Right atrium auricular region (tissue), 2 donors: Measurements from ENCODE around the gene NEU4. TPM values are rescaled to one million over a fixed set of nuclear protein-coding genes. Genes with fewer than 3 reads are reported as not detected.
A peak's percentile ranks its signal among the peaks of the same experiment; 100 is the strongest.

Experiments used
- DNase-seq: peaks from one replicate; pipeline ENCODE4 v3.0.0-alpha.2; 2019; ENCODE audit warnings: low spot score
- H3K27ac ChIP-seq, 2 donors: fragments of 200-600 bp; sonication (generic); 1 replicate in 1 of 2; 2 replicates in 1 of 2; pipeline ENCODE4 v1.5.1; 2016 to 2019
- H3K27me3 ChIP-seq, 2 donors: fragments of 200-600 bp; sonication (generic); one replicate each; pipeline versions ENCODE4 v1.5.1 to v1.6.0; 2017 to 2019
- H3K36me3 ChIP-seq: fragments of 200-600 bp; sonication (generic); one replicate; pipeline ENCODE4 v1.5.1; 2016
- H3K4me1 ChIP-seq, 2 donors: fragments of 200-600 bp; sonication (generic); one replicate each; pipeline versions ENCODE4 v1.5.1 to v1.6.0; 2017 to 2019
- H3K4me3 ChIP-seq, 2 donors: fragments of 200-600 bp; sonication (generic); 1 replicate in 1 of 2; 2 replicates in 1 of 2; pipeline ENCODE4 v1.5.1; 2017 to 2019; ENCODE audit warnings: mild to moderate bottlenecking in 1 of 2, moderate library complexity in 1 of 2
- H3K9me3 ChIP-seq, 2 donors: fragments of 200-600 bp; sonication (generic); one replicate each; pipeline ENCODE4 v1.5.1; 2019
- total RNA-seq, 2 donors: library from RNA; depleted of rRNA; stranded (reverse); fragments of >200 nt; gene quantifications; one replicate each; pipeline ENCODE4 v1.1.0, GENCODE V29; 2016
- TF ChIP-seq, protein P1 (sequence below), 2 donors: fragments of 200-600 bp; sonication (generic); IDR thresholded peaks; one replicate each; pipeline ENCODE4 v1.5.1; 2019; ENCODE audit warnings: antibody characterized with exemption in 2 of 2

Gene NEU4
- total RNA-seq, 2 donors from 2014 or later, result 0.31 TPM; not detected in 1

DNA sequence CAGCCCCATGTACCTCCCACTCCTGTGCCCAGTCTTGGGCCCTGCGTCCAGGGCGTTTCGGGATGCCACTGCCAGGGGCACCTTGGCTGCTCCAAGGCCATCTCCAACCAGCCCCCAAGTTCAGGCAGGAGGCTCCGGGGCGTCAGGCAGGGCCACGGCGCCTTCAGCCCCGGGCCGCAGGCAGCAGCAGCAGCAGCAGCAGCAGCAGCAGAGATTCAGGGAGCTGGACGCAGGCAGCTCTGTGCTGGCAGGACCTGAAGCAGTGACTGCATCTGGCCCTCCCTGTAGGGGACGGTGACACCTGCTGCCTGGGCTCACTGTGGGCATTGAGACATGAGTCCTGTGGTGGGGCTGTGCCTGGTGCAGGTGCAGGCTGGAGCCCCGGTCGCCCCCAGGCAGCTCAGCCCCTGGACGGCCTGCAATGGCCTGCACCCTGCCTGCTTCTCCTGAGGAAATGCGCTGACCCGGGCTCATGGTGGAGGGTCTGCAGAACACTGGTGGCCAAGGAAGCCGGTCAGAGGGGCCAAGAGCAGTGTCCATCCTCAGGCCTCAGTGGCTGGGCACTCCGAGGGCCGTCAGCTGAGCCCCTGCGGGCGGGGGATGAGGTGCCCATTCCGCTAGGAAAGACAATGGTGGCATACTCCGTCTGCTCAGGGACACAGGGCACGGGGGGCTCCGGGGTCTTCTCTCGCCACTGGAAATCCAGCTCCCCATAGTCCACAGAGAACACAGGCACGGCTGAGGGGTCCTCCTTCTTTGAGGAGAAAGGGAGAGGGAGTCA is 41.7 kb downstream of the NEU4 start:
- Histone ChIP-seq H3K27ac (no peak overlapping the region), H3K4me1 (peaks cover 0 to 20% of the 10 kb centered on the region in 2 donors), H3K4me3 (no peak overlapping the region), H3K36me3 (no peaks in the 10 kb centered on the region), H3K27me3 (no peaks in the 10 kb centered on the region), H3K9me3 (no peaks in the 10 kb centered on the region)
- TF ChIP-seq, protein P1, sequence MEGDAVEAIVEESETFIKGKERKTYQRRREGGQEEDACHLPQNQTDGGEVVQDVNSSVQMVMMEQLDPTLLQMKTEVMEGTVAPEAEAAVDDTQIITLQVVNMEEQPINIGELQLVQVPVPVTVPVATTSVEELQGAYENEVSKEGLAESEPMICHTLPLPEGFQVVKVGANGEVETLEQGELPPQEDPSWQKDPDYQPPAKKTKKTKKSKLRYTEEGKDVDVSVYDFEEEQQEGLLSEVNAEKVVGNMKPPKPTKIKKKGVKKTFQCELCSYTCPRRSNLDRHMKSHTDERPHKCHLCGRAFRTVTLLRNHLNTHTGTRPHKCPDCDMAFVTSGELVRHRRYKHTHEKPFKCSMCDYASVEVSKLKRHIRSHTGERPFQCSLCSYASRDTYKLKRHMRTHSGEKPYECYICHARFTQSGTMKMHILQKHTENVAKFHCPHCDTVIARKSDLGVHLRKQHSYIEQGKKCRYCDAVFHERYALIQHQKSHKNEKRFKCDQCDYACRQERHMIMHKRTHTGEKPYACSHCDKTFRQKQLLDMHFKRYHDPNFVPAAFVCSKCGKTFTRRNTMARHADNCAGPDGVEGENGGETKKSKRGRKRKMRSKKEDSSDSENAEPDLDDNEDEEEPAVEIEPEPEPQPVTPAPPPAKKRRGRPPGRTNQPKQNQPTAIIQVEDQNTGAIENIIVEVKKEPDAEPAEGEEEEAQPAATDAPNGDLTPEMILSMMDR (IDR thresholded peaks at IDR 0.05), result no peak
- no peak for DNase-seq

DNA sequence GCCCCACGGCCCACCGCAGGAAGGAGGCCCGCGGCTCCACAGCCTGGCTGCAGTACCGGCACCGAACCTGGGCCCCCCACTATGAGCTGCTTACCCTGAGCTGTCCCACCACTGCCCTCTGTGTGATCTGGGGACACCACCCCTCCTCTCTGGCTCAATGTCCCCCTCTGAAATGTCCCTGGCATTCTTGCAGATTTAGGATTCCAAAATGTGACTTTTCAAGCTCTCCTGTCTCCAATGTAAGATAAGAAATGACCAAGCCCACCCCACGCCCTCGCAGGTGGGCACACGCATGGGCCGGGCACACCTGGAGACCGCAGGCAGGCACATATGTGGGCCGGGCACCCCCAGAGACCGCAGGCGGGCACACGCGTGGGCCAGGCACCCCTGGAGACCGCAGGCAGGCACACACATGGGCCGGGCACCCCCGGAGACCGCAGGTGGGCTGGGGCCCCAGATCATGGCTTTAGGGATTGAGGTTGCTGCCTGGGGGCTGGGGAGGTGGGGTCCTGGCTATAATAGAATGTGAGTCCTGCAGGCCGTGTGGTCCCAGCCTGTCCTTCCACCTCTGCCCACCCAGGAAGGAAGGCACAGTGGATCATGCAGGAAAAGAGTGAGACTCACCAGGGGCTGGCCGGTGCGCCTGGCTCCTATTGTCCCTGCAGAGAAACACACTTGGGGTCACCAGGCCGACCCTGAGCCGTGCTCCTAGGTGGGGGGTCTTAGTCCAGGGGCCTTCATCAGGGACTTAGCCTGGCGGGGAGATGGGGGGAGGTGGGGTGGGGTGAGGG is 42.5 kb downstream of the NEU4 start:
- Histone ChIP-seq H3K27ac (no peak overlapping the region), H3K4me3 (no peak overlapping the region), H3K36me3 (no peaks in the 10 kb centered on the region), H3K4me1 (peaks cover 0 to 20% of the 10 kb centered on the region in 2 donors), H3K9me3 (no peaks in the 10 kb centered on the region), H3K27me3 (no peaks in the 10 kb centered on the region)
- TF ChIP-seq, protein P1 (IDR thresholded peaks at IDR 0.05), result no peak
- no peak for DNase-seq

DNA sequence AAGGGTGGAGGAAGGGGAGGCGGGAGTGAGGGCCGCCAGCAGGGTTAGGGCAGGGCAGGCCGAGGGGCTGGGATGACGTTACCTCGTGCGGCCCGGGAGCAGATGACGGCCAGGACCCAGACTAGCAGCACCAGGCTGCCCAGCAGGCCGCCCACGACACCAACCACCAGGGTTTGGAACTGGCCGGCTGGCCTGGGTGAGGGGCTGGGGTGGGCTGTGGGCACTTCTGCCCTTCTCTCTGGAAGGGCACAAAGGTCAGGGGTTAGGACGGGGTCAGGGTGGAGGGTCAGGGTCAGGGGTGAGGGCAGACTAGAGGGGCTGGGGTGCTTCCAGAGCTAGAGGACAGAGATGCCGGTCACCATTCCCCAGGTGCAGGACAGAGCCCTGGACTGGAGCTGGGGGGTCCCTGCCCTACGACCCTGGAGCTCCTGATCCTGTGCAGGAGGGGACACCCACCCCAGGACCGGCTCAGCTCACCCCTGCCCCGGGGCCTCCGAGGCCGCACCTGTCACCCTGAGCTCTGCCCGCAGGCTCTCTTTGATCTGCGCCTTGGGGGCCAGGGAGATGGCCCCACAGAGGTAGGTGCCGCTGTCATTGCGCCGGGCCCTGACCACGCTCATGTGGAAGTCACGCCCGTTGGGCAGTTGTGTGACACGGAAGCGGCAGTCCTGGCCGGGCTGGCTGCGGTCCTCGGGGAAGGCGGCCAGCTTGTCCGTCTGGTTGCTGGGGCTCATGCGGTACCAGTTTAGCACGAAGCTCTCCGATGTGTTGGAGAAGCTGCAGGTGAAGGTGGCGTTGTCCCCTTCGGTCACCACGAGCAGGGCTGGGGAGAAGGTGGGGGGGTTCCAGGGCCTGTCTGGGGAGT is 43.4 kb downstream of the NEU4 start:
- H3K27me3 ChIP-seq, result no peaks in the 10 kb centered on the region
- no peaks in the 10 kb centered on the region for H3K36me3 ChIP-seq
- H3K4me3 ChIP-seq, result no peak overlapping the region
- no peaks in the 10 kb centered on the region for H3K9me3 ChIP-seq
- no peak for DNase-seq
- H3K4me1 ChIP-seq, result peaks cover 0 to 20% of the 10 kb centered on the region in 2 donors
- no peak overlapping the region for H3K27ac ChIP-seq
- TF ChIP-seq, protein P1 (IDR thresholded peaks at IDR 0.05), result no peak

DNA sequence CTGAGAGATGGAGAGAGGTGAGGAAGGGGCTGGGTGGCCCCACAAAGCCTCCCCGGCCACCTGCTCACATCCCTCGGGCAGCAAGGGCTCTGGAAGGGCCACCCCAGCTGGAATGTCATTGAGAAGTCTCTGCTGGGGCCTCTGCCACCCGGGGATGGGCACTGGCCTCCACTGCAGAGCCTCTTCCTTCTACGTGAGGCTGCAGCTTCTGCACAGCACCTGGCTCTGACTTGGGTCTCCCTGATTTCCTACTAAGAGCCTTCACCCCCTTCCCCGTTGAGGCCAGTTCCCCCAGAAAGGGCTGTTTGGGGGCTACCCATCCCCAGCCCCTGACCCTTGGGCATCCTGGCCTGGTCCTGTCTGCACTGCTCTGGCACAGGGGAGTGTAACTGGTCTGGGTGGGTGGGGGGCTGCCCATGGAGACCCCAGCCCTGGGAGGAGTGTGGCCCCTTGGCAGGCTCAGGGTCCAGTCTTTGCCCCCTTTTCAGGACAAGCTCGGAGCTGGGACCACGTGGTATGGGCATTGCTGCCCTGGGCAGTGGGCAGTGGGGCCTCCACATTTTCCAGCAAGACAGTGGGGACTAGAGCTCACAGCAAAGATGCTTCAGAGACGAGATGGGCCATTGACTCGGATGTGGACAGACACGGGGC is 44.1 kb downstream of the NEU4 start:
- no peaks in the 10 kb centered on the region for H3K36me3 ChIP-seq
- peak overlapping the region in 1 of 2 donors; percentile 83 for H3K27ac ChIP-seq
- H3K4me3 ChIP-seq, result no peak overlapping the region
- H3K4me1 ChIP-seq, result peaks cover 0 to 20% of the 10 kb centered on the region in 2 donors
- DNase-seq, result no peak
- TF ChIP-seq, protein P1 (IDR thresholded peaks at IDR 0.05), result no peak
- no peaks in the 10 kb centered on the region for H3K9me3 ChIP-seq
- no peaks in the 10 kb centered on the region for H3K27me3 ChIP-seq

DNA sequence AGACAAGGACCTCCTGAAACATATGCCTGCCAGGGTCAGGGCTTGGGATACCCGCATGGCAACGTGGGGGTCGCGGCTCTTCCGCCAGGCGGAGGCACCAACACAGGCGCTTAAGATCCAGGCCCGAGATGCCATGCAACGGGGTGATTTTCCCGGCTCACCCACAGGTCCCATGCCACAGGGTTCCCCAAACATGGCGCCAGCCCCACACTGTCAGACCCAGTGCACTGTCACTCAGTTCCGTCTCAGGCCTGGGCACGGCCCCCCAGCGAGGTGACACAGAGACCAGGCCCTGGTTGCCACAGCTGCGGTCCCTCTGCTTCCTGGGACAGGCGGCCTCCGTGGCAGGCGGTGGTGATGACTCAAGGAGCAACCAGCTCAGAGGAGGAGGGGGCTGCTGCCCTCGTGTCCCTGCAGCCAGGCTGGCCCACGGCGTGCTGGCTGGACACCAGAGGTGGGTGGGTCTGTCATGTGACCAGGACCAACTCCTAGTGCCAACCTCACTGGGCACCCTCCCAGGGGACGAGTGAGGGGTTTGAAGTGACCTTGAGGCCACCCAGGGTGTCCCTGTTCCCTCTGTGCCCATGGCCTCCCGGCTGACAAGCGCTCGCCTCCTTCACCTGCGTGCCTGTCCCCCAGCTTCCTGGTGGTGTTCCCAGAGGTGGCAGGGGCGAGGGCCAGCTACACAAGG is 44.8 kb downstream of the NEU4 start:
- TF ChIP-seq, protein P1 (IDR thresholded peaks at IDR 0.05), result no peak
- Histone ChIP-seq H3K27me3 (no peaks in the 10 kb centered on the region), H3K4me3 (no peak overlapping the region), H3K4me1 (peaks cover 0 to 23% of the 10 kb centered on the region in 2 donors), H3K27ac (peak overlapping the region; percentile 48 to 83), H3K36me3 (no peaks in the 10 kb centered on the region), H3K9me3 (no peaks in the 10 kb centered on the region)
- no peak for DNase-seq
